Suprapubic skin (tissue), 4 donors: ENCODE results near the gene ETV3L. TPM values are rescaled to one million over a fixed set of nuclear protein-coding genes. Genes with fewer than 3 reads are reported as not detected.

ENCODE experiments used
- DNase-seq, 2 donors: peaks; one replicate each; pipeline ENCODE4 v3.0.0-alpha.2; 2019; ENCODE audit warnings: low spot score in 2 of 2
- H3K27ac ChIP-seq: fragments of 200-600 bp; sonication (generic); one replicate; pipeline ENCODE4 v1.5.1; 2019
- H3K27me3 ChIP-seq: fragments of 200-600 bp; sonication (generic); one replicate; pipeline ENCODE4 v1.5.1; 2019
- H3K36me3 ChIP-seq: fragments of 200-600 bp; sonication (generic); one replicate; pipeline ENCODE4 v1.5.1; 2019
- H3K4me1 ChIP-seq: fragments of 200-600 bp; sonication (generic); one replicate; pipeline ENCODE4 v1.5.1; 2019
- H3K4me3 ChIP-seq: fragments of 200-600 bp; sonication (generic); one replicate; pipeline ENCODE4 v1.5.1; 2019; ENCODE audit warnings: mild to moderate bottlenecking
- H3K9me3 ChIP-seq: fragments of 200-600 bp; sonication (generic); one replicate; pipeline ENCODE4 v1.5.1; 2019
- EP300 ChIP-seq: sonication (generic); formaldehyde crosslinking; IDR thresholded peaks from one replicate; pipeline ENCODE4 v1.6.1; 2017; ENCODE audit warnings: antibody characterized with exemption
- POLR2A ChIP-seq, 2 donors: fragments of 450-650 bp; IDR thresholded peaks; one replicate each; pipeline ENCODE4 v1.6.1; 2017; ENCODE audit warnings: antibody characterized with exemption in 2 of 2, mild to moderate bottlenecking in 2 of 2, moderate library complexity in 2 of 2
- POLR2AphosphoS5 ChIP-seq, 3 donors: sonication (generic); formaldehyde crosslinking; IDR thresholded peaks; one replicate each; pipeline ENCODE4 v1.6.1; 2017; ENCODE audit warnings: antibody characterized with exemption in 3 of 3
- WGBS: methylation state at CpG from one replicate; pipeline ENCODE4 v1.1.5; 2018; 5-methylcytosine and 5-hydroxymethylcytosine counted together
- total RNA-seq, 4 donors: library from RNA; depleted of rRNA; stranded (reverse); fragments of >200 nt; gene quantifications; one replicate each; pipeline ENCODE4 v1.1.0, GENCODE V29; 2016
- TF ChIP-seq, protein P1 (sequence below), 2 donors: fragments of 200-600 bp in 1 of 2; fragments of 450-650 bp in 1 of 2; sonication (generic) in 1 of 2; IDR thresholded peaks; one replicate each; pipeline ENCODE4 v1.5.1; 2016 to 2019; ENCODE audit warnings: antibody characterized with exemption in 2 of 2, mild to moderate bottlenecking in 1 of 2, moderate library complexity in 1 of 2

ETV3L gene
- total RNA-seq = not detected

DNA sequence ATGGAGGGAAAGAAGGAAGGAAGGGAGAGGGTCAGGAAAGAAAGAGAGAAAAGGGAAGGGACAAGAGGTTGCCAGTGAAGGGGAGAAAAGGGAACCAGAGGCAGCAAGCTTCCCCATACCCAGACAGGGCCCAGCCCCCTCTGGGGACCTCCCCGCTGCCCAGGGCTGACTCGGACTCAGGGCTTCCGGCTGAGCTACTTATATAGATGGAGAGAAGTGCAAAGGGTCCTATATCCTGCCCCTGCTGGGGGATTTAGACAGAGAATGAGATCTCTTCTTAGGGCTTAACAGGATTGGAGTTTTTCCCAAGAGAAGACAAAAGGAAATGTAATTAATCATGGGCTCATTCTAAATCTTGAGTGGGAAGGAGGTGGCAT is at the start of gene ETV3L:
TSS of gene ETV3L (minus strand) at position 176 of the 377 bp plus-strand sequence. CDS start 285 bp downstream, outside the sequence.
- H3K4me1 ChIP-seq = peaks cover 22% of the 10 kb centered on the region
- no peak within 1 kb of the TSS for H3K4me3 ChIP-seq
- no peak within 1 kb of the TSS for H3K27ac ChIP-seq
- TF ChIP-seq, protein P1, sequence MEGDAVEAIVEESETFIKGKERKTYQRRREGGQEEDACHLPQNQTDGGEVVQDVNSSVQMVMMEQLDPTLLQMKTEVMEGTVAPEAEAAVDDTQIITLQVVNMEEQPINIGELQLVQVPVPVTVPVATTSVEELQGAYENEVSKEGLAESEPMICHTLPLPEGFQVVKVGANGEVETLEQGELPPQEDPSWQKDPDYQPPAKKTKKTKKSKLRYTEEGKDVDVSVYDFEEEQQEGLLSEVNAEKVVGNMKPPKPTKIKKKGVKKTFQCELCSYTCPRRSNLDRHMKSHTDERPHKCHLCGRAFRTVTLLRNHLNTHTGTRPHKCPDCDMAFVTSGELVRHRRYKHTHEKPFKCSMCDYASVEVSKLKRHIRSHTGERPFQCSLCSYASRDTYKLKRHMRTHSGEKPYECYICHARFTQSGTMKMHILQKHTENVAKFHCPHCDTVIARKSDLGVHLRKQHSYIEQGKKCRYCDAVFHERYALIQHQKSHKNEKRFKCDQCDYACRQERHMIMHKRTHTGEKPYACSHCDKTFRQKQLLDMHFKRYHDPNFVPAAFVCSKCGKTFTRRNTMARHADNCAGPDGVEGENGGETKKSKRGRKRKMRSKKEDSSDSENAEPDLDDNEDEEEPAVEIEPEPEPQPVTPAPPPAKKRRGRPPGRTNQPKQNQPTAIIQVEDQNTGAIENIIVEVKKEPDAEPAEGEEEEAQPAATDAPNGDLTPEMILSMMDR (IDR thresholded peaks at IDR 0.05) = no peak
- TF ChIP-seq POLR2AphosphoS5 (IDR thresholded peaks at IDR 0.05) (no peak), EP300 (no peak), POLR2A (IDR thresholded peaks at IDR 0.05) (no peak)
- WGBS = 71% methylated on average over 3 of the region's 3 CpGs
- DNase-seq = peak; percentile 39 to 67
- H3K36me3 ChIP-seq = no peaks in the 10 kb centered on the region
- H3K9me3 ChIP-seq = no peaks in the 10 kb centered on the region
- no peaks in the 10 kb centered on the region for H3K27me3 ChIP-seq

DNA sequence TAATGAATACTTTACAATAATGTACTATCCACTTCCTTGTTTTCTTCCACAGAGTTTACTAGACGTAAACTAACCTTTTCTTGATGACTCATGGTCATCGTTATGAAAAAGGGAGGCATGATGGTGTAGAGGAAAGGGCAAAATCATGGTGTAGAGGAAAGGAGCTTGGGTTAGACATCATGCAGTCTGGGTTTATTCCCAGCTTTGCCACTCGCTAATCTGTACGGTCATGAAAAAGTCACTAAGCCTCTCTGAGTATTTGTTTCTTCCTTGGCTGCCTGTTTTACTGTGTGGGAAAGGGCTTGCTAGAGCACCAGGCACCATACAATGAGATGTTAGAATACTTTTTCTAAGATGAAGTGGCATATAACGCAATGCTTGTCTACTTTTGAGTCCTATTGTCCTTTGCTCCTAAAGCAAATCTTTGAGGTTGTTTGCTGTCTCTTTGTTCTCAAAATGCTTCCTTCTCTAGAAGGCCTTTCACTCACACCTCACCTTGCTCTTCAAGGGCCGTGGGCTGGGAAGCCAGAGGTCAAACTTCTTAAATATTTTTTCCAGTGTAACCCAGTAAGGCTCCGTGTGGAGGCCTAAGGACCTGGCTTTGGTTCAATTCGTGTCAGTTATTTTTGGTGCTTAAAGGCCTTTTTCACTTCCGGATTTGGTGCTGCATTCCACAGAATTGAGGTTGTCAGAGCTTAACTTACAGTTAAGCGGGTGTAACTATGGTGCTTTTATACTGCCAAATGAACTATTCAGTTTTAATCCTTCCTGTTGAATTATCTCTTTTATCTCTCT is 48.5 kb upstream of the ETV3L start:
- Histone ChIP-seq H3K4me1 (peaks cover 48% of the 10 kb centered on the region), H3K36me3 (no peaks in the 10 kb centered on the region), H3K27me3 (no peaks in the 10 kb centered on the region), H3K27ac (peak overlapping the region; percentile 12), H3K9me3 (no peaks in the 10 kb centered on the region), H3K4me3 (no peak overlapping the region)
- 57% methylated on average over 10 of the region's 10 CpGs for WGBS
- no peak for DNase-seq
- TF ChIP-seq, protein P1 (IDR thresholded peaks at IDR 0.05) = no peak
- TF ChIP-seq POLR2AphosphoS5 (IDR thresholded peaks at IDR 0.05) (no peak), EP300 (no peak), POLR2A (IDR thresholded peaks at IDR 0.05) (no peak)

DNA sequence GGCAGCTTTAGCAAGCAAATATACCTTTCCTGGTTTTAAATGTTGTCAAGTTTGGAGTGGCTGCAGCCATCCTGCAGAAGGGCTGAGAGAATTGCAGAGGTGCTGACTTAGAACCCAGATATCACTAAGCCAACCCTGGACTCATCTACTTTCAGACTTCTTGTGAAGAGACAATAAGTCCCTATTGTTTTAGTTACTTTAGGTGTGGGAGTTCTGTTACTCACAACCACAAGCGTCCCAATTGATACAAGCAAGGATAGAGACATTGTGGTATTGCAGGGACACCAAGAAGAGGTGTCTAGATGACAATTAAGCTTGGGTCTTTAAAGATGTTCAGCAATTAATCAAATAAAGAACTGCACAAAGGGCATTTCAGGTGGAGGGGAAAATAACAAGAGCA is 47.4 kb upstream of the ETV3L start:
- DNase-seq = no peak
- no peaks in the 10 kb centered on the region for H3K36me3 ChIP-seq
- H3K9me3 ChIP-seq = no peaks in the 10 kb centered on the region
- 76% methylated on average over 1 of the region's 1 CpG for WGBS
- peaks cover 53% of the 10 kb centered on the region for H3K4me1 ChIP-seq
- no peak for TF ChIP-seq POLR2A (IDR thresholded peaks at IDR 0.05)
- TF ChIP-seq, protein P1 (IDR thresholded peaks at IDR 0.05) = no peak
- TF ChIP-seq EP300 = no peak
- no peak for TF ChIP-seq POLR2AphosphoS5 (IDR thresholded peaks at IDR 0.05)
- H3K27ac ChIP-seq = no peak overlapping the region
- H3K4me3 ChIP-seq = no peak overlapping the region
- no peaks in the 10 kb centered on the region for H3K27me3 ChIP-seq

DNA sequence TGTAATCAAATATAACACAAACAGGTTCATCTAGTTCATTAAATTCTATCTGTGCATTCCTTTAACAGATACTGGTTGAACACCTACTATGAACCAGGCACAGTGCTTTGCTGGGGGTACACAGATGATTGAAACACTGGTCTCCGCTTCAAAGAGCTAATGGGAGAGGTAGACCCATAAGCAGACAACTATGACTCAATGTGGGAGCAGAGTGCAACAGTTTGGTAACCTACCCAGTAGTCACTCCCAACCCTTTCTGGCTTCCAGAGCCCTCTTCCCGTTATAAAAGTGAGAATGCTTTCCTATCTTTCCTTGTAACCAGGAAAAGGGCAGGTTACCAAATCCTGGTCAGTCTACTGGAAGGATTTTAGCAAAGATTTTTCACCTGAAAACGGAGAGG is 46.6 kb upstream of the ETV3L start:
- WGBS = 54% methylated on average over 3 of the region's 3 CpGs
- Histone ChIP-seq H3K27me3 (no peaks in the 10 kb centered on the region), H3K36me3 (no peaks in the 10 kb centered on the region), H3K4me3 (no peak overlapping the region), H3K4me1 (peaks cover 61% of the 10 kb centered on the region), H3K27ac (peak overlapping the region; percentile 73), H3K9me3 (no peaks in the 10 kb centered on the region)
- TF ChIP-seq EP300 = no peak
- no peak for TF ChIP-seq POLR2A (IDR thresholded peaks at IDR 0.05)
- TF ChIP-seq, protein P1 (IDR thresholded peaks at IDR 0.05) = no peak
- TF ChIP-seq POLR2AphosphoS5 (IDR thresholded peaks at IDR 0.05) = no peak
- DNase-seq = no peak

DNA sequence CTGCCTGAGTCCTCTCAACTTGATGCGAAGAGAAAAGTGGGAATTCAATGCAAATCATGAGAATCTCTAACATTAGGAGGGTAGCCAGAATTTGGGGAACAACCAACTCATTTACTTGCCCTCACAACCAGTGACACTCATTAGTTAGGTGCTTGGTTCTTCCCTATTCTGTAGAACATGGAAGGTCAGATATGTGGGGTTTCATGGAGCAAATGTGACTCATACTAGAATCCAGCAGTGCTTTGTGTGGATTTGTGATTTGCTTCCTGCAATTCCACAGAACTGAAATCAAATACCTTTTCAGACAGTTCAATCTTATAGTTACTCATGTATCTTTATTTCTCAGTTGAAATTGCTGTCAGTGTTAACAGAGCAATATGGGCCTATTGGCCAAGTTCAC is 45.5 kb upstream of the ETV3L start:
- no peak overlapping the region for H3K4me3 ChIP-seq
- peaks cover 62% of the 10 kb centered on the region for H3K4me1 ChIP-seq
- H3K9me3 ChIP-seq = no peaks in the 10 kb centered on the region
- H3K36me3 ChIP-seq = no peaks in the 10 kb centered on the region
- WGBS = 38% methylated on average over 1 of the region's 1 CpG
- peak overlapping the region; percentile 73 for H3K27ac ChIP-seq
- TF ChIP-seq EP300 = no peak
- no peak for TF ChIP-seq POLR2A (IDR thresholded peaks at IDR 0.05)
- TF ChIP-seq POLR2AphosphoS5 (IDR thresholded peaks at IDR 0.05) = no peak
- TF ChIP-seq, protein P1 (IDR thresholded peaks at IDR 0.05) = no peak
- H3K27me3 ChIP-seq = no peaks in the 10 kb centered on the region
- DNase-seq = no peak
